ENCODE results near the gene TOP3B. TPM values are rescaled to one million over a fixed set of nuclear protein-coding genes. Genes with fewer than 3 reads are reported as not detected.

Gene TOP3B
- total RNA-seq, 1 experiment from 2014 or later, result 42.4 TPM

GRCh38 chr22:22018825-22019658 is 36.5 kb upstream of the TOP3B start:
- CTCF ChIA-PET, result no interaction called here
- ATAC-seq, result no peak

GRCh38 chr22:22015631-22016030 is 33.0 kb upstream of the TOP3B start:
- CTCF ChIA-PET, result no interaction called here
- Histone ChIP-seq H3K4me2 (ENCODE audit: low read length) (no peak overlapping the region), H2AFZ (ENCODE audit: low read length) (no peak overlapping the region), H3K36me3 (ENCODE audit: low read depth, low read length) (no peaks in the 10 kb centered on the region), H4K20me1 (ENCODE audit: low read length) (no peaks in the 10 kb centered on the region), H3K9ac (ENCODE audit: low read length) (no peak overlapping the region), H3K9me3 (ENCODE audit: low read length) (no peaks in the 10 kb centered on the region), H3F3A (ENCODE audit: low read length, unreplicated experiment) (no peaks in the 10 kb centered on the region), H3K27ac (ENCODE audit: low read length) (no peak overlapping the region), H3K4me1 (ENCODE audit: insufficient read depth, low read length) (no peaks in the 10 kb centered on the region), H3K4me3 (ENCODE audit: low read length) (no peak overlapping the region), H3K79me2 (ENCODE audit: low read length) (no peaks in the 10 kb centered on the region), H3K27me3 (ENCODE audit: low read length) (peaks cover 3% of the 10 kb centered on the region; the same call in 1 of the 2 replicates), H3K9me2 (replicated peaks; ENCODE audit: low read length) (no peaks in the 10 kb centered on the region)
- no peak for TF ChIP-seq EZH2 (IDR thresholded peaks at IDR 0.05; ENCODE audit: low read length, unreplicated experiment)
- TF ChIP-seq, protein P1, sequence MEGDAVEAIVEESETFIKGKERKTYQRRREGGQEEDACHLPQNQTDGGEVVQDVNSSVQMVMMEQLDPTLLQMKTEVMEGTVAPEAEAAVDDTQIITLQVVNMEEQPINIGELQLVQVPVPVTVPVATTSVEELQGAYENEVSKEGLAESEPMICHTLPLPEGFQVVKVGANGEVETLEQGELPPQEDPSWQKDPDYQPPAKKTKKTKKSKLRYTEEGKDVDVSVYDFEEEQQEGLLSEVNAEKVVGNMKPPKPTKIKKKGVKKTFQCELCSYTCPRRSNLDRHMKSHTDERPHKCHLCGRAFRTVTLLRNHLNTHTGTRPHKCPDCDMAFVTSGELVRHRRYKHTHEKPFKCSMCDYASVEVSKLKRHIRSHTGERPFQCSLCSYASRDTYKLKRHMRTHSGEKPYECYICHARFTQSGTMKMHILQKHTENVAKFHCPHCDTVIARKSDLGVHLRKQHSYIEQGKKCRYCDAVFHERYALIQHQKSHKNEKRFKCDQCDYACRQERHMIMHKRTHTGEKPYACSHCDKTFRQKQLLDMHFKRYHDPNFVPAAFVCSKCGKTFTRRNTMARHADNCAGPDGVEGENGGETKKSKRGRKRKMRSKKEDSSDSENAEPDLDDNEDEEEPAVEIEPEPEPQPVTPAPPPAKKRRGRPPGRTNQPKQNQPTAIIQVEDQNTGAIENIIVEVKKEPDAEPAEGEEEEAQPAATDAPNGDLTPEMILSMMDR (conservative IDR thresholded peaks at IDR 0.05; ENCODE audit: low read depth, low read length), result no peak
- no peak for TF ChIP-seq EZH2phosphoT487 (IDR thresholded peaks at IDR 0.05; ENCODE audit: borderline replicate concordance, low read length)
- no TSS peak for BruUV-seq (replicated peaks)
- intact Hi-C loops (cut with micrococcal nuclease), result no loop called here
- ATAC-seq (no peak), DNase-seq (no peak)
- POLR2A ChIA-PET (ENCODE audit: unreplicated experiment), result no interaction called here

More at GRCh38 chr22:22018825-22019658, 36.5 kb upstream of the TOP3B start:
- Histone ChIP-seq H3K27ac (ENCODE audit: low read length) (no peak overlapping the region), H2AFZ (ENCODE audit: low read length) (no peak overlapping the region), H3K4me2 (ENCODE audit: low read length) (no peak overlapping the region), H3K4me1 (ENCODE audit: insufficient read depth, low read length) (no peaks in the 10 kb centered on the region), H3K9me3 (ENCODE audit: low read length) (no peaks in the 10 kb centered on the region), H3F3A (ENCODE audit: low read length, unreplicated experiment) (no peaks in the 10 kb centered on the region), H3K79me2 (ENCODE audit: low read length) (no peaks in the 10 kb centered on the region), H3K9ac (ENCODE audit: low read length) (no peak overlapping the region), H4K20me1 (ENCODE audit: low read length) (no peaks in the 10 kb centered on the region), H3K4me3 (ENCODE audit: low read length) (no peak overlapping the region), H3K27me3 (ENCODE audit: low read length) (peaks cover 3% of the 10 kb centered on the region; the same call in 1 of the 2 replicates), H3K9me2 (replicated peaks; ENCODE audit: low read length) (no peaks in the 10 kb centered on the region), H3K36me3 (ENCODE audit: low read depth, low read length) (no peaks in the 10 kb centered on the region)
- intact Hi-C loops (cut with micrococcal nuclease), result no loop called here
- no peak for DNase-seq
- no TSS peak for BruUV-seq (replicated peaks)
- POLR2A ChIA-PET (ENCODE audit: unreplicated experiment), result no interaction called here
- TF ChIP-seq, protein P1 (conservative IDR thresholded peaks at IDR 0.05; ENCODE audit: low read depth, low read length), result no peak
- TF ChIP-seq EZH2 (IDR thresholded peaks at IDR 0.05; ENCODE audit: low read length, unreplicated experiment), result no peak
- TF ChIP-seq EZH2phosphoT487 (IDR thresholded peaks at IDR 0.05; ENCODE audit: borderline replicate concordance, low read length), result no peak

DNA sequence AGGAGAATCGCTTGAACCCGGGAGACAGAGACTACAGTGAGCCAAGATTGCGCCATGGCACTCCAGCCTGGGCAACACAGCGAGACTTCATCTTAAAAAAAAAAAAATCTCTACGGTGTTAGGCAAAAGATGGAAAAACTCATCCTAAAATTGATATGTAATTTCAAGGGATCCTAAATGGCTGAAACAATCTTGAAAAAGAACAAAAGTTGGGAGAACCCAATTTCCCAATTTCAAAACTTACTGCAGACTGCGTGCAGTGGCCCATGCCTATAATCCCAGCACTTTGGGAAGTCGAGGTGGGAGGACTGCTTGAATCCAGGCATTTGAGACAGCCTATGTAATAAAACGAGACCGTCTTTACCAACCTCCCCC is 31.7 kb upstream of the TOP3B start:
- Histone ChIP-seq H3K9ac (ENCODE audit: low read length) (no peak overlapping the region), H3K36me3 (ENCODE audit: low read depth, low read length) (no peaks in the 10 kb centered on the region), H3K27ac (ENCODE audit: low read length) (no peak overlapping the region), H3K4me2 (ENCODE audit: low read length) (no peak overlapping the region), H3K79me2 (ENCODE audit: low read length) (no peaks in the 10 kb centered on the region), H3K27me3 (ENCODE audit: low read length) (peaks cover 3% of the 10 kb centered on the region; the same call in 1 of the 2 replicates), H2AFZ (ENCODE audit: low read length) (no peak overlapping the region), H3K4me3 (ENCODE audit: low read length) (no peak overlapping the region), H4K20me1 (ENCODE audit: low read length) (no peaks in the 10 kb centered on the region), H3K9me2 (replicated peaks; ENCODE audit: low read length) (no peaks in the 10 kb centered on the region), H3F3A (ENCODE audit: low read length, unreplicated experiment) (no peaks in the 10 kb centered on the region), H3K4me1 (ENCODE audit: insufficient read depth, low read length) (no peaks in the 10 kb centered on the region), H3K9me3 (ENCODE audit: low read length) (no peaks in the 10 kb centered on the region)
- TF ChIP-seq EZH2 (IDR thresholded peaks at IDR 0.05; ENCODE audit: low read length, unreplicated experiment) (no peak), EZH2phosphoT487 (IDR thresholded peaks at IDR 0.05; ENCODE audit: borderline replicate concordance, low read length) (no peak)
- TF ChIP-seq, protein P1 (conservative IDR thresholded peaks at IDR 0.05; ENCODE audit: low read depth, low read length), result no peak
- intact Hi-C loops (cut with micrococcal nuclease), result no loop called here
- POLR2A ChIA-PET (ENCODE audit: unreplicated experiment), result no interaction called here
- CTCF ChIA-PET, result no interaction called here
- ATAC-seq (no peak), DNase-seq (no peak)
- no TSS peak for BruUV-seq (replicated peaks)

All from PC-3 (cell line).